Activated naive CD8-positive, alpha-beta T cell treated with anti-CD3 and anti-CD28 coated beads, Interleukin-2, amount 50 U/mL, for 24 hours (primary cell): ENCODE results near the gene GRIFIN.
A peak's percentile ranks its signal among the peaks of the same experiment; 100 is the strongest.

Source experiments
- ATAC-seq: fragments of 150-1000 bp; cut with Tn5 transposase; one replicate; pipeline ENCODE4 v1.10.0; 2021
- DNase-seq: peaks from one replicate; pipeline ENCODE4 v3.0.0; 2021
- H3K27ac Mint-ChIP-seq: one replicate; pipeline ENCODE4 v1.8.0; 2021; ENCODE audit warnings: mild to moderate bottlenecking, mixed read lengths
- H3K27me3 Mint-ChIP-seq: one replicate; pipeline ENCODE4 v1.8.0; 2021; ENCODE audit warnings: mixed read lengths
- H3K36me3 Mint-ChIP-seq: one replicate; pipeline ENCODE4 v1.8.0; 2021; ENCODE audit warnings: low read depth, mixed read lengths
- H3K4me1 Mint-ChIP-seq: one replicate; pipeline ENCODE4 v1.8.0; 2021; ENCODE audit warnings: mixed read lengths
- H3K4me3 Mint-ChIP-seq: one replicate; pipeline ENCODE4 v1.8.0; 2021; ENCODE audit warnings: mild to moderate bottlenecking, moderate library complexity, mixed read lengths
- H3K9me3 Mint-ChIP-seq: one replicate; pipeline ENCODE4 v1.8.0; 2021; ENCODE audit warnings: mixed read lengths

Gene GRIFIN

GRCh38 chr7:2436341-2437104 lies 39.7 kb downstream of the GRIFIN start:
- Mint-ChIP-seq H3K27ac (no peak overlapping the region), H3K4me1 (no peaks in the 10 kb centered on the region), H3K4me3 (no peak overlapping the region), H3K36me3 (peaks cover 7% of the 10 kb centered on the region), H3K9me3 (no peaks in the 10 kb centered on the region), H3K27me3 (no peaks in the 10 kb centered on the region)
- ATAC-seq (no peak), DNase-seq (no peak)

- H3K27ac Mint-ChIP-seq = no peak overlapping the region
- H3K9me3 Mint-ChIP-seq = peaks cover 6% of the 10 kb centered on the region
- ATAC-seq (no peak), DNase-seq (no peak)
- peaks cover 13% of the 10 kb centered on the region for H3K36me3 Mint-ChIP-seq
- no peaks in the 10 kb centered on the region for H3K27me3 Mint-ChIP-seq
- H3K4me3 Mint-ChIP-seq = no peak overlapping the region
- no peaks in the 10 kb centered on the region for H3K4me1 Mint-ChIP-seq
These were observed 41.1 kb downstream of the GRIFIN start for GRCh38 chr7:2435146-2435545.

- DNase-seq = no peak
- Mint-ChIP-seq H3K27ac (no peak overlapping the region), H3K36me3 (peaks cover 13% of the 10 kb centered on the region), H3K27me3 (no peaks in the 10 kb centered on the region), H3K4me3 (no peak overlapping the region), H3K4me1 (peaks cover 6% of the 10 kb centered on the region), H3K9me3 (peaks cover 6% of the 10 kb centered on the region)
- ATAC-seq = no peak
These were observed 42.3 kb downstream of the GRIFIN start for GRCh38 chr7:2433713-2434550.

GRCh38 chr7:2432910-2433712 lies 43.1 kb downstream of the GRIFIN start:
- peaks cover 6% of the 10 kb centered on the region for H3K4me1 Mint-ChIP-seq
- no peaks in the 10 kb centered on the region for H3K27me3 Mint-ChIP-seq
- peaks cover 6% of the 10 kb centered on the region for H3K9me3 Mint-ChIP-seq
- DNase-seq (no peak), ATAC-seq (no peak)
- no peak overlapping the region for H3K27ac Mint-ChIP-seq
- H3K36me3 Mint-ChIP-seq = peaks cover 13% of the 10 kb centered on the region
- no peak overlapping the region for H3K4me3 Mint-ChIP-seq

GRCh38 chr7:2431260-2431867 lies 44.8 kb downstream of the GRIFIN start:
- ATAC-seq (peak; percentile 54), DNase-seq (peak; percentile 59)
- Mint-ChIP-seq H3K4me1 (peaks cover 6% of the 10 kb centered on the region), H3K27ac (no peak overlapping the region), H3K9me3 (peaks cover 6% of the 10 kb centered on the region), H3K36me3 (peaks cover 13% of the 10 kb centered on the region), H3K4me3 (no peak overlapping the region), H3K27me3 (no peaks in the 10 kb centered on the region)

- DNase-seq = no peak
- Mint-ChIP-seq H3K27ac (no peak overlapping the region), H3K4me1 (peaks cover 19% of the 10 kb centered on the region), H3K36me3 (peaks cover 1% of the 10 kb centered on the region), H3K4me3 (no peak overlapping the region), H3K27me3 (no peaks in the 10 kb centered on the region), H3K9me3 (peaks cover under 1% of the 10 kb centered on the region)
- no peak for ATAC-seq
These were observed 50.4 kb downstream of the GRIFIN start for GRCh38 chr7:2425749-2426148.
